Thoracic aorta (tissue), 2 donors: ENCODE measurements around the gene GADL1. TPM values are rescaled to one million over a fixed set of nuclear protein-coding genes. Genes with fewer than 3 reads are reported as not detected.

Experiments
- ATAC-seq: fragments of 150-250 bp; one replicate; pipeline ENCODE4 v1.8.0; 2017; ENCODE audit warnings: low read depth; ENCODE audit not compliant: insufficient number of reproducible peaks, low FRiP score
- DNase-seq: peaks from one replicate; pipeline ENCODE4 v3.0.0-alpha.2; 2020; ENCODE audit warnings: low spot score
- H3K27ac ChIP-seq, 2 donors: fragments of 200-600 bp; sonication (generic); 1 replicate in 1 of 2; 2 replicates in 1 of 2; pipeline ENCODE4 v1.5.1; 2016; ENCODE audit warnings: mild to moderate bottlenecking in 2 of 2, moderate library complexity in 2 of 2
- H3K27me3 ChIP-seq: fragments of 200-600 bp; sonication (generic); replicated peaks from 2 replicates; pipeline ENCODE4 v1.6.0; 2016; ENCODE audit warnings: mild to moderate bottlenecking; ENCODE audit not compliant: insufficient read depth
- H3K36me3 ChIP-seq: fragments of 200-600 bp; sonication (generic); one replicate; pipeline ENCODE4 v1.5.1; 2016
- H3K4me1 ChIP-seq, 2 donors: fragments of 200-600 bp; sonication (generic); 1 replicate in 1 of 2; 2 replicates in 1 of 2; pipeline versions ENCODE4 v1.5.1 to v1.6.0; 2016; ENCODE audit warnings: low read depth in 2 of 2, mild to moderate bottlenecking in 1 of 2; ENCODE audit not compliant: control insufficient read depth in 1 of 2
- H3K4me3 ChIP-seq: fragments of 200-600 bp; sonication (generic); 2 replicates; pipeline ENCODE4 v1.5.1; 2016; ENCODE audit warnings: mild to moderate bottlenecking
- H3K9me3 ChIP-seq: fragments of 200-600 bp; sonication (generic); 2 replicates; pipeline ENCODE4 v1.5.1; 2016
- CTCF ChIP-seq: fragments of 200-600 bp; sonication (generic); IDR thresholded peaks from one replicate; pipeline ENCODE4 v1.5.1; 2019; ENCODE audit warnings: antibody characterized with exemption
- total RNA-seq, 2 donors: library from RNA; depleted of rRNA; stranded (reverse); fragments of >200 nt; gene quantifications; one replicate each; pipeline versions ENCODE4 v1.1.0 to v1.2.3, GENCODE V29; 2016

Gene GADL1
- total RNA-seq, 2 donors from 2014 or later, result 0.27 to 1.1 TPM

- DNase-seq, result no peak
- Histone ChIP-seq H3K27ac (no peak overlapping the region), H3K4me3 (no peak overlapping the region), H3K27me3 (no peaks in the 10 kb centered on the region), H3K4me1 (peaks cover 26 to 75% of the 10 kb centered on the region in 2 donors), H3K9me3 (no peaks in the 10 kb centered on the region), H3K36me3 (peaks cover 12% of the 10 kb centered on the region)
- ATAC-seq, result no peak
- no peak for TF ChIP-seq CTCF
Observed at GRCh38 chr3:30692498-30693130, 201.8 kb downstream of the GADL1 start.

- Histone ChIP-seq H3K4me1 (peaks cover 26 to 80% of the 10 kb centered on the region in 2 donors), H3K27ac (no peak overlapping the region)
- no peak for ATAC-seq
Observed at GRCh38 chr3:30691944-30692343, 202.5 kb downstream of the GADL1 start.

GRCh38 chr3:30691249-30691880 is 203.1 kb downstream of the GADL1 start:
- DNase-seq, result no peak
- ATAC-seq, result no peak
- peaks cover 29 to 80% of the 10 kb centered on the region in 2 donors for H3K4me1 ChIP-seq
- no peak overlapping the region for H3K4me3 ChIP-seq
- H3K27ac ChIP-seq, result peak overlapping the region; percentile 49 to 61
- no peaks in the 10 kb centered on the region for H3K27me3 ChIP-seq
- H3K36me3 ChIP-seq, result peaks cover 12% of the 10 kb centered on the region
- no peaks in the 10 kb centered on the region for H3K9me3 ChIP-seq
- TF ChIP-seq CTCF, result no peak

More at GRCh38 chr3:30691944-30692343, 202.5 kb downstream of the GADL1 start:
- Histone ChIP-seq H3K27me3 (no peaks in the 10 kb centered on the region), H3K4me3 (no peak overlapping the region), H3K36me3 (peaks cover 12% of the 10 kb centered on the region), H3K9me3 (no peaks in the 10 kb centered on the region)
- no peak for TF ChIP-seq CTCF
- no peak for DNase-seq

- Histone ChIP-seq H3K4me3 (no peak overlapping the region), H3K36me3 (peaks cover 17% of the 10 kb centered on the region), H3K9me3 (no peaks in the 10 kb centered on the region), H3K27me3 (no peaks in the 10 kb centered on the region), H3K4me1 (peaks cover 28 to 82% of the 10 kb centered on the region in 2 donors), H3K27ac (peak overlapping the region; percentile 49 to 85)
- ATAC-seq (no peak), DNase-seq (no peak)
- TF ChIP-seq CTCF, result no peak
Observed at GRCh38 chr3:30690199-30690598, 204.3 kb downstream of the GADL1 start.

GRCh38 chr3:30688776-30689641 is 205.5 kb downstream of the GADL1 start:
- Histone ChIP-seq H3K36me3 (peaks cover 9% of the 10 kb centered on the region), H3K4me3 (peak overlapping the region; percentile 29), H3K27me3 (no peaks in the 10 kb centered on the region), H3K27ac (peak overlapping the region; percentile 75 to 85), H3K4me1 (peaks cover 40 to 93% of the 10 kb centered on the region in 2 donors), H3K9me3 (no peaks in the 10 kb centered on the region)
- ATAC-seq (no peak), DNase-seq (no peak)
- no peak for TF ChIP-seq CTCF
